Endothelial cell (in vitro differentiated cells): ENCODE measurements around the gene ANOS1. TPM values are rescaled to one million over a fixed set of nuclear protein-coding genes. Genes with fewer than 3 reads are reported as not detected.

ENCODE experiments used
- DNase-seq: peaks from one replicate; pipeline ENCODE4 v3.0.0; 2021; ENCODE audit warnings: low spot score
- H3K27ac Mint-ChIP-seq: one replicate; pipeline ENCODE4 v1.8.0; 2021; ENCODE audit warnings: mixed read lengths, inconsistent platforms; ENCODE audit not compliant: unreplicated experiment
- H3K27me3 Mint-ChIP-seq: one replicate; pipeline ENCODE4 v1.8.0; 2021; ENCODE audit warnings: mild to moderate bottlenecking, moderate library complexity, mixed read lengths, inconsistent platforms; ENCODE audit not compliant: unreplicated experiment
- H3K36me3 Mint-ChIP-seq: one replicate; pipeline ENCODE4 v1.8.0; 2021; ENCODE audit warnings: mild to moderate bottlenecking, low read depth, mixed read lengths, inconsistent platforms; ENCODE audit not compliant: unreplicated experiment
- H3K4me1 Mint-ChIP-seq: one replicate; pipeline ENCODE4 v1.8.0; 2021; ENCODE audit warnings: mild to moderate bottlenecking, mixed read lengths, inconsistent platforms; ENCODE audit not compliant: unreplicated experiment
- H3K4me3 Mint-ChIP-seq: one replicate; pipeline ENCODE4 v1.8.0; 2021; ENCODE audit warnings: mild to moderate bottlenecking, mixed read lengths, inconsistent platforms; ENCODE audit not compliant: unreplicated experiment
- H3K9me3 Mint-ChIP-seq: one replicate; pipeline ENCODE4 v1.8.0; 2021; ENCODE audit warnings: mixed read lengths, inconsistent platforms; ENCODE audit not compliant: unreplicated experiment
- CTCF ChIP-seq: fragments of 200-600 bp; sonication (generic); IDR thresholded peaks from one replicate; pipeline ENCODE4 v1.5.0; 2021; ENCODE audit warnings: antibody characterized with exemption; ENCODE audit not compliant: unreplicated experiment
- total RNA-seq: library from RNA; stranded (reverse); fragmentation: NEBNext Ultra II Directional; extraction: Animal tissue kit (Norgen Biotek cat#: 25700); gene quantifications from one replicate; pipeline ENCODE4 v1.2.1, GENCODE V29; 2021; ENCODE audit not compliant: unreplicated experiment

ANOS1 gene
- total RNA-seq, 1 donor from 2014 or later = 9.6 TPM

- TF ChIP-seq CTCF = no peak
- Mint-ChIP-seq H3K4me1 (no peaks in the 10 kb centered on the region), H3K36me3 (no peaks in the 10 kb centered on the region)
Observed at GRCh38 chrX:8657883-8658282, 74.1 kb downstream of the ANOS1 start.

GRCh38 chrX:8653956-8654355 lies 78.0 kb downstream of the ANOS1 start:
- H3K4me1 Mint-ChIP-seq = no peaks in the 10 kb centered on the region
- H3K9me3 Mint-ChIP-seq = no peaks in the 10 kb centered on the region
- H3K27ac Mint-ChIP-seq = no peak overlapping the region
- DNase-seq = no peak
- H3K4me3 Mint-ChIP-seq = no peak overlapping the region
- TF ChIP-seq CTCF = no peak
- no peaks in the 10 kb centered on the region for H3K27me3 Mint-ChIP-seq
- H3K36me3 Mint-ChIP-seq = no peaks in the 10 kb centered on the region

More at GRCh38 chrX:8657883-8658282, 74.1 kb downstream of the ANOS1 start:
- no peak for DNase-seq
- Mint-ChIP-seq H3K4me3 (no peak overlapping the region), H3K27me3 (no peaks in the 10 kb centered on the region), H3K9me3 (no peaks in the 10 kb centered on the region), H3K27ac (no peak overlapping the region)

GRCh38 chrX:8649969-8650368 lies 82.0 kb downstream of the ANOS1 start:
- Mint-ChIP-seq H3K27ac (no peak overlapping the region), H3K4me1 (no peaks in the 10 kb centered on the region), H3K4me3 (no peak overlapping the region), H3K27me3 (no peaks in the 10 kb centered on the region), H3K9me3 (no peaks in the 10 kb centered on the region), H3K36me3 (no peaks in the 10 kb centered on the region)
- no peak for TF ChIP-seq CTCF
- no peak for DNase-seq

GRCh38 chrX:8647176-8647575 lies 84.8 kb downstream of the ANOS1 start:
- Mint-ChIP-seq H3K4me3 (no peak overlapping the region), H3K9me3 (no peaks in the 10 kb centered on the region), H3K4me1 (peaks cover 9% of the 10 kb centered on the region), H3K27ac (no peak overlapping the region), H3K27me3 (peaks cover 2% of the 10 kb centered on the region), H3K36me3 (no peaks in the 10 kb centered on the region)
- no peak for DNase-seq
- no peak for TF ChIP-seq CTCF

GRCh38 chrX:8639949-8640475 lies 91.9 kb downstream of the ANOS1 start:
- Mint-ChIP-seq H3K27me3 (peaks cover 2% of the 10 kb centered on the region), H3K27ac (no peak overlapping the region), H3K9me3 (no peaks in the 10 kb centered on the region), H3K4me3 (no peak overlapping the region), H3K36me3 (no peaks in the 10 kb centered on the region), H3K4me1 (peaks cover 11% of the 10 kb centered on the region)
- TF ChIP-seq CTCF = no peak
- DNase-seq = no peak
